GM20431 (cell line): ENCODE results near the gene NCF2.
"Not testable (repeated sequence)": the region's sequence is repeated elsewhere in the genome, so short reads cannot be mapped to it uniquely, and the experiment has no call there.

Source experiments
- in situ Hi-C: fragments of 300-500 bp; cut with MseI, MboI; formaldehyde crosslinking; loops from one replicate; pipeline ENCODE4 v1.15.0; 2020; ENCODE audit warnings: low sequenced_read_pairs; ENCODE audit not compliant: unreplicated experiment

Gene NCF2

GRCh38 chr1:183590244-183591191, at the start of gene NCF2:
NCF2 (minus strand) TSS chr1:183590459; CDS start chr1:183590329, 130 bp downstream.
- in situ Hi-C loops: no loop called here

- in situ Hi-C loops: no loop called here
These were observed 48.6 kb upstream of the NCF2 start for GRCh38 chr1:183638649-183639387.

- in situ Hi-C loops: no loop called here
These were observed 46.5 kb upstream of the NCF2 start for GRCh38 chr1:183636783-183637182.

- in situ Hi-C loops: no loop called here
These were observed 46.0 kb upstream of the NCF2 start for GRCh38 chr1:183636334-183636682.

GRCh38 chr1:183635606-183636333, 45.5 kb upstream of the NCF2 start, which contains the start of gene ARPC5:
ARPC5 (minus strand) TSS chr1:183635783; CDS start chr1:183635659, 124 bp downstream.
- in situ Hi-C loops: no loop called here

- in situ Hi-C loops: no loop called here
These were observed 44.9 kb upstream of the NCF2 start for GRCh38 chr1:183635099-183635605.

- in situ Hi-C loops: no loop called here
These were observed 44.3 kb upstream of the NCF2 start for GRCh38 chr1:183634429-183635065.

- in situ Hi-C loops: no loop called here
These were observed 43.6 kb upstream of the NCF2 start for GRCh38 chr1:183633676-183634343.

GRCh38 chr1:183632964-183633363, 42.7 kb upstream of the NCF2 start:
- in situ Hi-C loops: no loop called here

GRCh38 chr1:183632114-183632513, 41.9 kb upstream of the NCF2 start:
- in situ Hi-C loops: no loop called here

GRCh38 chr1:183630748-183631147, 40.5 kb upstream of the NCF2 start:
- in situ Hi-C loops: no loop called here

GRCh38 chr1:183628537-183628936, 38.3 kb upstream of the NCF2 start:
- in situ Hi-C loops: no loop called here

- in situ Hi-C loops: not testable (repeated sequence)
These were observed 36.0 kb upstream of the NCF2 start for GRCh38 chr1:183626236-183626635.

- in situ Hi-C loops: no loop called here
These were observed 32.9 kb upstream of the NCF2 start for GRCh38 chr1:183622884-183623785.

- in situ Hi-C loops: no loop called here
These were observed 31.8 kb upstream of the NCF2 start for GRCh38 chr1:183622013-183622412.

GRCh38 chr1:183620311-183620710, 30.1 kb upstream of the NCF2 start:
- in situ Hi-C loops: no loop called here

- in situ Hi-C loops: no loop called here
These were observed 29.5 kb upstream of the NCF2 start for GRCh38 chr1:183619781-183620180.

GRCh38 chr1:183618202-183618601, 27.9 kb upstream of the NCF2 start:
- in situ Hi-C loops: not testable (repeated sequence)
